A549 (cell line): ENCODE measurements around the gene CHML.

Source experiments
- BHLHE40 ChIP-seq: IDR thresholded peaks from 2 replicates; pipeline ENCODE4 v1.6.1; 2012; ENCODE audit warnings: low read depth, low read length, inconsistent platforms
- CTCF ChIP-seq: fragments of >200 bp; sonication (Bioruptor Twin); formaldehyde crosslinking; IDR thresholded peaks from 3 replicates; pipeline ENCODE4 v1.5.1; 2016
- HEYL ChIP-seq: fragments of 250-450 bp; sonication (Bioruptor Pico); IDR thresholded peaks from 2 replicates; pipeline ENCODE4 v1.8.0; 2021; ENCODE audit warnings: mild to moderate bottlenecking, moderate library complexity
- POLR2A ChIP-seq: IDR thresholded peaks from 2 replicates; pipeline ENCODE4 v1.6.1; 2012; ENCODE audit warnings: mild to moderate bottlenecking, low read length

- TF ChIP-seq CTCF = no peak
- TF ChIP-seq POLR2A = no peak
- no peak for TF ChIP-seq HEYL (CRISPR knock-in tag)
- no peak for TF ChIP-seq BHLHE40
Observed at GRCh38 chr1:241646201-241646600, 6.0 kb upstream of the CHML start.
